PC-3 (cell line): Measurements from ENCODE around the gene SH3BP1.

Experiments used
- EZH2phosphoT487 ChIP-seq: fragments of 300-600 bp; sonication (generic); IDR thresholded peaks from 2 replicates; pipeline ENCODE4 v1.6.1; 2018; ENCODE audit warnings: mild to moderate bottlenecking, antibody characterized with exemption, low read length, borderline replicate concordance
- TF ChIP-seq, protein P1 (sequence below): fragments of 300-600 bp; sonication (generic); conservative IDR thresholded peaks from 2 replicates; pipeline ENCODE4 v1.5.1; 2017; ENCODE audit warnings: antibody characterized with exemption, low read depth, mild to moderate bottlenecking, low read length

DNA sequence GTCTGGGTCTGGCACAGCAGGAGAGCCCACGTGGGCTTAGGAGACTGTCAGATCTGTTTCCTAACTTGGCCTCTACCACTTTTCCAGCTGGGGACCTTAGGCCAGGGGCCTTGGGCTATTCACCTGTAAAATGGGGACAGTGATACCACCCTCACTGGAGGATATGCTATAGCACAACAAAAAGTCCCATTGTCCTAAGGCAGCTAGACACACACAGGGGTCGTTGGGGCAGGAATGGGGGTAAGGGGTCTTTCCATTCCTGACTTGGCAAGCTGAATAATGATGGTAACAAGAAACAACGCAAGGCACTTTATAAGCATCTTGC, 2.6 kb upstream of the SH3BP1 start:
- TF ChIP-seq EZH2phosphoT487: no peak
- TF ChIP-seq, protein P1, sequence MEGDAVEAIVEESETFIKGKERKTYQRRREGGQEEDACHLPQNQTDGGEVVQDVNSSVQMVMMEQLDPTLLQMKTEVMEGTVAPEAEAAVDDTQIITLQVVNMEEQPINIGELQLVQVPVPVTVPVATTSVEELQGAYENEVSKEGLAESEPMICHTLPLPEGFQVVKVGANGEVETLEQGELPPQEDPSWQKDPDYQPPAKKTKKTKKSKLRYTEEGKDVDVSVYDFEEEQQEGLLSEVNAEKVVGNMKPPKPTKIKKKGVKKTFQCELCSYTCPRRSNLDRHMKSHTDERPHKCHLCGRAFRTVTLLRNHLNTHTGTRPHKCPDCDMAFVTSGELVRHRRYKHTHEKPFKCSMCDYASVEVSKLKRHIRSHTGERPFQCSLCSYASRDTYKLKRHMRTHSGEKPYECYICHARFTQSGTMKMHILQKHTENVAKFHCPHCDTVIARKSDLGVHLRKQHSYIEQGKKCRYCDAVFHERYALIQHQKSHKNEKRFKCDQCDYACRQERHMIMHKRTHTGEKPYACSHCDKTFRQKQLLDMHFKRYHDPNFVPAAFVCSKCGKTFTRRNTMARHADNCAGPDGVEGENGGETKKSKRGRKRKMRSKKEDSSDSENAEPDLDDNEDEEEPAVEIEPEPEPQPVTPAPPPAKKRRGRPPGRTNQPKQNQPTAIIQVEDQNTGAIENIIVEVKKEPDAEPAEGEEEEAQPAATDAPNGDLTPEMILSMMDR: no peak
